Measurements from ENCODE around the gene FCGR2B.

FCGR2B gene

DNA sequence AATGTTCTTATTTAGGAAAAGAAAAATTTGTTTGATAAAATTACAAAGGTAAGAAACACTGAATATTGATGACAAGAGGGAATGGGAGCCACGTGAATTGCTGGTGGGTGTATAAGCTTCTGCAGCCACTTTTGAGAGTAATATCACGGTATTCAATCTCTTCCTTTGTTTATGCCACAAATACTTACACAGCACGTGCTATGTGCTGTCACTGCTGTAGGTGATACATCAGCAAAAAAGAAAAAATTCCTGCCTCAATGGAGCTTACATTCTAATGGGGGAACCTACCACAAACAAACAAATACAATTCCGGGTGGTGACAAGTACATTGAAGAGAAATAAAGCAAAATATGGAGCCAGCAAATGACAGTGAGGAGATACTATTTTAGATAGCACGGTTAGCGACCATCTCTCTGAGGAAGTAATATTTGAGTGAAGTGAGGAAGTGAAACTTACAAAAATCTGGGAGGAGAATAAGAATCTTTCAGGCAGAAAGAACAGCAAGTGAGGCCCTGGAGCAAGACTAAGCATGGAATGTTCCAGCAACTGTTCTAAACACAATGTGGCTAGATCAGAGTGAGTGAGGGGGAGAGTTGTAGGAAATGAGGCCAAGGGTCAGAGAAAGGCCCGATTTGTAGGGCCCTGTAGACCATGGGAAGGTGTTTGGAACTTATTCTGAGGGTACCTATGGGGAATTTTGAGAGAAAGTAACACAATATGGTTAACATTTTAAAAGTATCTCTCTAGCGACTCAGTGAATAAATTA is 55.8 kb downstream of the FCGR2B start:
- no peaks in the 10 kb centered on the region for H3K9me3 ChIP-seq (ENCODE audit: insufficient read depth, low read length)

DNA sequence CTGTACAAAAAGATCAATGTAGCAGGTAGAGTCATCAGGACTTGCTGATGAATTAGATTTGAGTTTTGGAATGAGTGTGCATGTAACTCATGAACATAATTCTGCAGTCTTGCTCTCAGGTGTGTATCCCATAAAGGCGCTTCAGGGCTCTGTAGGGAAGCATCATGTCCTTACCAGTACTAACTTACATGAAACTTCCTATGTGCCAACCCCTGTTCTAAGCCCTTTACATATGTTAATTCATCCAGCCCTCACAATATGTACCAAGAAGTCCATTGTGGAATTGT is 56.3 kb downstream of the FCGR2B start:
- TF ChIP-seq YY1 (IDR thresholded peaks at IDR 0.05; ENCODE audit: insufficient read depth, insufficient read length), result no peak
- TF ChIP-seq ZNF274 (IDR thresholded peaks at IDR 0.05; ENCODE audit: low read depth, low read length), result no peak
- no peak for TF ChIP-seq SUZ12 (IDR thresholded peaks at IDR 0.05; ENCODE audit: extremely low read depth, insufficient read depth, insufficient read length)
- DNase-seq (ENCODE audit: low read depth, low spot score), result no peak
- Histone ChIP-seq H3K36me3 (ENCODE audit: insufficient read depth, insufficient read length, low read length) (no peaks in the 10 kb centered on the region), H3K4me3 (ENCODE audit: insufficient read length, low read depth) (no peak overlapping the region), H3K9me3 (ENCODE audit: insufficient read depth, low read length) (no peaks in the 10 kb centered on the region), H3K4me1 (ENCODE audit: insufficient read depth, insufficient read length) (no peaks in the 10 kb centered on the region), H3K9ac (ENCODE audit: insufficient read length, low read depth) (no peak overlapping the region), H3K27me3 (ENCODE audit: insufficient read depth, insufficient read length) (peaks cover 15% of the 10 kb centered on the region)

More for the DNA sequence above, 55.8 kb downstream of the FCGR2B start:
- peaks cover 11% of the 10 kb centered on the region for H3K27me3 ChIP-seq (ENCODE audit: insufficient read depth, insufficient read length)
- no peak for TF ChIP-seq ZNF274 (IDR thresholded peaks at IDR 0.05; ENCODE audit: low read depth, low read length)
- TF ChIP-seq SUZ12 (IDR thresholded peaks at IDR 0.05; ENCODE audit: extremely low read depth, insufficient read depth, insufficient read length), result no peak
- no peak for TF ChIP-seq YY1 (IDR thresholded peaks at IDR 0.05; ENCODE audit: insufficient read depth, insufficient read length)
- DNase-seq (ENCODE audit: low read depth, low spot score), result no peak
- H3K36me3 ChIP-seq (ENCODE audit: insufficient read depth, insufficient read length, low read length), result no peaks in the 10 kb centered on the region
- no peak overlapping the region for H3K9ac ChIP-seq (ENCODE audit: insufficient read length, low read depth)
- no peak overlapping the region for H3K4me3 ChIP-seq (ENCODE audit: insufficient read length, low read depth)
- H3K4me1 ChIP-seq (ENCODE audit: insufficient read depth, insufficient read length), result no peaks in the 10 kb centered on the region

DNA sequence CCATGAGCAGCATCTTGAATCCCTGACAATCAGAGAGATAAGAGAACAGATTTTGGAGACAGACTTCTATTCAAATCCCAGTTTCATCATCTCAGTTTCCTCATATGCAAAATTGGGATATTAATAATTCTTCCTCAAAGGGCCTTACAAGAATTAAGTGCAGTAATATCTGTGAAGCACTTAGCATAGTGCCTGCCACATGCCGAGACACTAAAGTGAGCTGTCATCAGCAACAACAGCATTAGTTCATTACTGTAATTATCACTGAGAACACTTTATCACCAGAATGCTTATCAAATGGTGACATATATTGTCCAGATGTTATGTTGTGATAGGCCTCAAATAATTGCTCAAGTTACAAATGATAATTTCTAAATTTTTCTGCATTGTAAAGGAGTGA is 57.5 kb downstream of the FCGR2B start:
- Histone ChIP-seq H3K9ac (ENCODE audit: insufficient read length, low read depth) (no peak overlapping the region), H3K4me3 (ENCODE audit: insufficient read length, low read depth) (no peak overlapping the region), H3K4me1 (ENCODE audit: insufficient read depth, insufficient read length) (peaks cover 2% of the 10 kb centered on the region), H3K36me3 (ENCODE audit: insufficient read depth, insufficient read length, low read length) (no peaks in the 10 kb centered on the region), H3K9me3 (ENCODE audit: insufficient read depth, low read length) (no peaks in the 10 kb centered on the region), H3K27me3 (ENCODE audit: insufficient read depth, insufficient read length) (peaks cover 26% of the 10 kb centered on the region)
- TF ChIP-seq SUZ12 (IDR thresholded peaks at IDR 0.05; ENCODE audit: extremely low read depth, insufficient read depth, insufficient read length) (no peak), ZNF274 (IDR thresholded peaks at IDR 0.05; ENCODE audit: low read depth, low read length) (no peak), YY1 (IDR thresholded peaks at IDR 0.05; ENCODE audit: insufficient read depth, insufficient read length) (no peak)
- DNase-seq (ENCODE audit: low read depth, low spot score), result no peak

DNA sequence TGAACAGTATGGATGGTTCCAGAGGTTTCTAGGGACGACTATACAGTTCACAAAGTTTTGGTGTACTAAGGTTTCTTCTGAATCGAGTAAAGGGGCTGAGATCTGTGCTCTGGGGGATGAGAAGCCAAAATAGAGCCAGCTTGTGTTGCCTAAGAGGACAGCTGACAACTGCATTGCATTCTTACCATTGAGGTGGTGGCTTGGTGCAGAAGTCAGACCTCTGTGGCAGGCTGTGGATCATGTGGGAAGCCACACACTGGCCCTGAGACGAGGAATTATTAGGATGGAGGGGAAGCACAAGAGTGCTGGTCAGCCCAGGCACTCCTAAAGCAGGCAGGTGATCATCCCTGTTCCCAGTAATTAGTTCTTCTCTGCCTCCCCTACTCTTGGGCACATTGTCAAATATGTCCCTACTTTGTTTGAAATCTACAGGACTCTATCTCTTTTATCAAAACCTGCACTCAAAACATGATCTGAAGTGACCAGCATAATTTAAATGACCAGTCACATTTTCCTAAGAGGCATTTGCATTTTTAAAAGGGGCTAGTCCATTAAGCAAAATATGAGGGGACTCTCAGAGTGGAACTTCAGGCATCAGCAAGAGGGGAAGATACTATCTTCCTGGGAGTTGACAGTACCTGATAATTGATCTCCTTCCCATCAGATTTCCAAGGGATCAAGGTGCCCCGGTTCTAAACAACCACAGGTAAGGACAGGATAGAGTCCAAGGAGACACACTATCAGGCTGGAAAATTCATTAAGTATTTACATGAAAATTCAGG is 58.2 kb downstream of the FCGR2B start, which contains the start of gene FCRLB:
FCRLB (plus strand) TSS at position 589 of the 782 bp plus-strand sequence. CDS start 1,129 bp downstream, outside the sequence.
- Histone ChIP-seq H3K36me3 (ENCODE audit: insufficient read depth, insufficient read length, low read length) (no peaks in the 10 kb centered on the region), H3K4me1 (ENCODE audit: insufficient read depth, insufficient read length) (peaks cover 6% of the 10 kb centered on the region), H3K9ac (ENCODE audit: insufficient read length, low read depth) (no peak within 1 kb of the TSS), H3K4me3 (ENCODE audit: insufficient read length, low read depth) (no peak within 1 kb of the TSS), H3K9me3 (ENCODE audit: insufficient read depth, low read length) (no peaks in the 10 kb centered on the region), H3K27me3 (ENCODE audit: insufficient read depth, insufficient read length) (peaks cover 34% of the 10 kb centered on the region)
- TF ChIP-seq SUZ12 (IDR thresholded peaks at IDR 0.05; ENCODE audit: extremely low read depth, insufficient read depth, insufficient read length) (no peak), YY1 (IDR thresholded peaks at IDR 0.05; ENCODE audit: insufficient read depth, insufficient read length) (no peak), ZNF274 (IDR thresholded peaks at IDR 0.05; ENCODE audit: low read depth, low read length) (no peak)
- no peak for DNase-seq (ENCODE audit: low read depth, low spot score)

DNA sequence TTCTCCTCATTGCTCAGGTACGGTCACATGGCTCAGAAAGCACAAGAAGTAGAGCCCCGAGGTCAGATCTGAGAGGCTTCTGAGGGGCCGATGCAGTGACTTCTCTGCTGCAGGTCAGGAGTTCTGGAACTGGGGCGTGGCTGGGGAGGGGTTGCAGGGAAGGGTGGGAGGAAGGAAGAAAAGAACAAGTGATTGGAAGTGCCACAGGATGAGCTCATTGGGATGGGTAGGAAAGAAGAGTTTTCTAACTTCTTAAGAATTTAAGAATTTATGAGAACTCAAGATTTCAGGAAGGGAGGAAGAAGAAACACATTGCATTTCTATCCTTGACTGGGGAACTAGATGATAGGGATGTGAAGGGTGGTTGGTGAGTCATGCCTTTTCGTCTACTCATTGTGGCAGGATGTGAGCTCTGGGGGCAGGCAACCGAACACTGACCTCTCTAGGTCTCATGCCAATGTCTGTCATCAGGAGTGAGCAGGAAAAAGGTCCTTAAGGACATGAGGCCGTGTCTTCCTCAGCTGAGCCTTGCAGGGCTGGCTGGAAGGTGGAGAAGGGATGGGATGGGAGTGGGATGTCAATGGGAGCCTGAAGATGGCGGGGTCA is 58.9 kb downstream of the FCGR2B start:
- TF ChIP-seq SUZ12 (IDR thresholded peaks at IDR 0.05; ENCODE audit: extremely low read depth, insufficient read depth, insufficient read length) (no peak), YY1 (IDR thresholded peaks at IDR 0.05; ENCODE audit: insufficient read depth, insufficient read length) (no peak)
- Histone ChIP-seq H3K27me3 (ENCODE audit: insufficient read depth, insufficient read length) (peaks cover 40% of the 10 kb centered on the region), H3K36me3 (ENCODE audit: insufficient read depth, insufficient read length, low read length) (no peaks in the 10 kb centered on the region), H3K9me3 (ENCODE audit: insufficient read depth, low read length) (no peaks in the 10 kb centered on the region), H3K9ac (ENCODE audit: insufficient read length, low read depth) (no peak overlapping the region), H3K4me1 (ENCODE audit: insufficient read depth, insufficient read length) (peaks cover 6% of the 10 kb centered on the region), H3K4me3 (ENCODE audit: insufficient read length, low read depth) (no peak overlapping the region)
- DNase-seq (ENCODE audit: low read depth, low spot score), result no peak

DNA sequence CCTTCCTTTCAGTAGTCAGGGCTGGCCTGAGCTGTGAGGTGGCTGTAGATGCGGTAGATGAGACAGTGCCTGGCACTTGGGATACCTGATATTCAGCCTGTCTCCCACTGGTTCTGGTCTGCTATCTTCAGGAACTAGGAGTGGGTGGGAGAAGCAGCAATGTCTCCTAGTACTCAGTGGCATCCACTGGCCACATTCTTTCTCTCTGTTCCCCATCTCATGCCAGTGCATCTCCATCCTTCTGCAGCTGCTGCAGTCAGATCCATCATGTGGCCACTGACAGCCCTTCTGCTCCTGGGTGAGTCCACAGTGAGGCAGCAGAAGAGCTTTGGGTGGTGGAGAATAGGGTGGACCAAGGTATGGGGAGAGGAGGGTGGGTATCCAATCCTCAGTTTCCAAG is 59.5 kb downstream of the FCGR2B start:
- H3K27me3 ChIP-seq (ENCODE audit: insufficient read depth, insufficient read length), result peaks cover 44% of the 10 kb centered on the region

More for the DNA sequence above, 59.5 kb downstream of the FCGR2B start:
- H3K9ac ChIP-seq (ENCODE audit: insufficient read length, low read depth), result no peak overlapping the region
- no peaks in the 10 kb centered on the region for H3K36me3 ChIP-seq (ENCODE audit: insufficient read depth, insufficient read length, low read length)
- no peak overlapping the region for H3K4me3 ChIP-seq (ENCODE audit: insufficient read length, low read depth)
- DNase-seq (ENCODE audit: low read depth, low spot score), result no peak
- no peaks in the 10 kb centered on the region for H3K9me3 ChIP-seq (ENCODE audit: insufficient read depth, low read length)
- peaks cover 6% of the 10 kb centered on the region for H3K4me1 ChIP-seq (ENCODE audit: insufficient read depth, insufficient read length)
- no peak for TF ChIP-seq ZNF274 (IDR thresholded peaks at IDR 0.05; ENCODE audit: low read depth, low read length)
- no peak for TF ChIP-seq YY1 (IDR thresholded peaks at IDR 0.05; ENCODE audit: insufficient read depth, insufficient read length)
- no peak for TF ChIP-seq SUZ12 (IDR thresholded peaks at IDR 0.05; ENCODE audit: extremely low read depth, insufficient read depth, insufficient read length)

Measured in NT2/D1 (cell line).